ENCODE results near the gene TLE4.
A peak's percentile ranks its signal among the peaks of the same experiment; 100 is the strongest.

TLE4 gene

DNA sequence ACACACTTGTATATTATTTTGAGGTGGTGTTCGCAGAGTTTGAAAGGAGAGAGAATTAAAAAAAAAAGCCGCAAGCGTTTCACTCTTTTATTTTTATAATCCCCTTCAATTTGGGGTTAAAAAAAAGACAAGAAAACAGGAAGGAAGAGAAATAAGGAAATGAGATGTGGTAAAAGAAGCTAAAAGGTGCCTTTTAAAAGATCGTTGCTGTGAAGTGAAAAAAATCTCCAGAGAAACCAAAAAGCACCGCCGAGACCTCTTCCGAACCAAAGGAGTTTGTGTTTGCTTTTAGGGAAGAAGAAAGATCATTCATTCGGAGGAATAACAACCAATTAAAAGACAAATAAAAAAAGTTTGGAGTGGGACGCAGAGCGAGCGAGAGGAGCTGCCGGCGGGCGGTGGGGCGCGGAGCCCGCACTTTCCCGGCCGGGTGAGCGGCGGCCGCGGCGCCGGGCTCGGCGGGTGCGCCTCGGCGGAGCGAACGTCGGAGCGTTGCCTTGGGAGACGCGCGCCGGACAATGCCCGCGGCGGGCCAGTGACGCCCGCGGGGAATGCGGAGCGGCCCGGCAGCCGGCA lies 355 bp downstream of the TLE4 start:
- DNase-seq = no peak

DNA sequence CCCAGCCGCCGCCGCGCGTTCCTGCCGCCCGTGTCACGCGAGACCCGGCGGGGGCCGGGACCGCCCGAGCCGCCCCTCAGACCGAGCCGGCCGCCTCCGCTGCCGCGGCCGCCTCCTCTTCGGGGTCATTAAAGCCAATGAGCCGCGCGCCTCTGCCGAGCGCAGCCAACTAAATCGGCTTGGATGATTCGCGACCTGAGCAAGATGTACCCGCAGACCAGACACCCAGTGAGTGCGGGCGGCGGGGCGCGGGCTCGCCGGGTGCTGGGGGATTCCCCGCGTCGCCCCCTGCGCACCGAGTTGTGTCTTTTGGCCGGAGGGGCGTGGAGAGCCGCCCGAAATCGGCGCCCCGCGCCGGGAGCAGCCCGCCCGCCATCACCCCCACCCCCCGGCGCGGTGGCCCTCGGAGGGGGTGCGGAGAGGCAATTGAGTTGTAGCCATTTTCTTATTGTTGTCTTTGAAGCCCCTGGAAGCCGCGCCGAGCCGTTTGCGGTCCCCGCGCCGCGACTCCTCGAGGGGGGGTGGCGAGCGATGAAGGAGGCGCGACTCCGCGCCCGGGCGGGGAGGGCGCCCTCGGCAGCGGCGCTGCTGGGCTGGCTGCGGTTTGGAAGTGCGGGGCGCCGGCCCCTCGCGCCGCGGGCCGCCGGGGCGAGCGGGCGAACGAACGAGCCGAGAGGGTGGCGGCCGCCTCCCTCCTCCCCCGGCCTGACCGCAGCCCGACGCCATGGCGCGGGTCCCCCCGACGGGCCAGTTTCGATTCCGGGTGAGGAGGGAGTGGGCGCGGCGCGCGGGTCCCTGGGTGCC lies 1.0 kb downstream of the TLE4 start:
- DNase-seq = peak; percentile 18

DNA sequence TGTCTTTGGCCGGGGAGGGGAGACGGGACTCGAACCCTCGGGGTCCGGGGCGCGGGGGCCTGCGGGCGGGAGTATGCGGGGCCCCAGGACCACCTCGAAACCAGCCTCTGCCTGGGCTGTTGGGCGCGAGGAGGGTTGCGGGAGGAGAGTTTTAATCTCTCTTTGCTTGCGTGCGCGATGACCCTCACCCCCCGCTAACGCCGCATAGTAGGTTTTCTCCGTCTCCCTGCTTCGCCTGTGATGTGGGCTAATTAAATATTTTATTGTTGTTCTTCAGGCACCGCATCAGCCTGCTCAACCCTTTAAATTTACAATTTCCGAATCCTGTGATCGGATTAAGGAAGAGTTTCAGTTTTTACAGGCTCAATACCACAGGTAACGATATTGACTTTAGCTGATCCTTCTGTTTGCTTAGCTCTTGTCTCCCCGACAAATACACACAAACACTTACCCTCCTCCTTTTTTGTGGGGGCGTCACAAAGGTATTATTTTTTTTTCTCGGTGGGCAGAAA lies 1.7 kb downstream of the TLE4 start:
- no peak for DNase-seq

DNA sequence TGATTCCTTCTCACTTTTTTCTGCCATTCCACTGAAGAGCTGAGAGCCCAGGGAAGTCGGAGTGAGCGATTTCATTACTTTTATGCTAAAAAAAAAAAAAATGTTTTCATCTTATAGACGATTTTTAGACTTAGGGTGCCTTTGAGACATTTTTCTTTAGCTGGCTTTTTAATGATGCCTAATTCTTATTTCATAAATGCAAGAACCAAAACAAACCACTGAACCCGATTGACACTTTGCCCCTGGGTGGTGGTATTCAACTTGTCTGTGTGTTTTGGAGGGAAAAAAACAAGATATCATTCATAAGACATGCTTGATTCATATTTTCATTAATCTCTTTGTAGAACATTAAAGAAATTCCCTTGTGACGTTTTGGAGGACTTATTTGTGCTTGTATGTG lies 2.4 kb downstream of the TLE4 start:
- no peak for DNase-seq

DNA sequence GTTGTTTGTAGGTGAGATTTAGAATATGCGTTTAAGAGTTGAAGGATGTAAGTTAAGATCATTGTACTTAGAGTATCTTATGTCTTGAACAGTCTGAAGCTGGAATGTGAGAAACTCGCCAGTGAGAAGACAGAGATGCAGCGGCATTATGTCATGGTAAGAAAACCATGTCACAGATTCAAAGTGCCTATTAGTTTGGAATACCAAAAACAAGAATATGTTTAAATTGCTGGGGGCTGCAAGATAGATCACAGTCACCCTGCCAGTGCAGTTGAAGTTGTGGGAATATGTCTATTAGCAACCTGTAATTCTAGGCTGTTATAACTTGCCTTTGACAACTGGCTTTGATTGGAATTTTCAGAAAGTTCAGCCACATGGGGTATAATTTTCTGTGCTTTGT lies 3.0 kb downstream of the TLE4 start:
- DNase-seq = no peak

DNA sequence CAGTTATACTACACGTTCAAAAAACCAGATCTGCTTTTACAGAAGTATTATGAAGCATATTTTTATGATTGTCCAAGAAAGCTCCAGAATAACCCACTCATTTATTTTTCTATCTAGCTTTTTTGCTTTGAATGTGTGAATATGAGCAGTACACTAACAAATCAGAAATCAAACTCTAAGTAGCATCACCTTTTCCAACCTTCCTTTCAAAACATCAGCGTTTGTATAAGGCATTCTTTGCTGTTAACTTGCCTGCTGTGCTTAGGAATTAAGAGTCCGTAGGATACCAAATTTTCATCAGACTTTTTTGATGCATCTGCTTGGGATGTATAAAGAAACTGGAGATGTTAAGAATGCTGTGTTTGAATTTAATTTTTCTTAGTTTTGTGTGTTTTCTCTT lies 3.8 kb downstream of the TLE4 start:
- no peak for DNase-seq

DNA sequence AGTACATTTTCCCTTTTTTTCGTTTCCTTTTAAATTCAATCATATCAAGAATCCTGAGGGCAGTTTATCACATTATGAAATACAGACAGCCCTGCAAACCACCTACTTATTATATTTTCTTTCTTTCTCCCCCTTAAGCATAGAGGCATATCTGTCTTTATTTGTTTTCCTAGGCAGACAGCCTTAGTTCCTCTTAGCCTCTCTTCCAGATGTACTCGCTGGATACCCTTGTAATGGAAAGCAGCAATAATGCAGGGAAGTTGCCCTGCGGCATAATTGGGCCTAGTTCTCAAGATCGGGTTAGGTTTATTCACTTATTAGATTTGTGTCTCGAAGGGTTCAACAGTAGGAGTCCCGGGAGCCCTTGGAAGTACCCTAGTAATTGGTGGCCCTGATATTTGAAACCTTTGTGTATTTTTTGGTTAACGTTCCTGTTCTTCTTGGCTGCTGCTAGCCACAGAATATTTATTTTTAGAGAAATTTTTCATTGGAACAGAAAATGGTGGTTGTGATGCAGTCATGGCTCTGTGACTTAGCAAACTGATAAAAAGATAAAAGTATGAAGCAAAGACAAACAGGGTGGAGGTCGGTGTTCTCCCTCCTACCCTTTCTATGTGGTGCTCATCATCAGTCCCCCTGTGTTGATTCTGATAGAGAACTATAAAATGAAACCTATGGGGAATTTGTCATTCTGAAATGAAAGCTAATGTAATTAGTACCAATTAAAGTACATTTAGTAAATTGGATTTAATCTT lies 6.4 kb downstream of the TLE4 start:
- no peak for DNase-seq

DNA sequence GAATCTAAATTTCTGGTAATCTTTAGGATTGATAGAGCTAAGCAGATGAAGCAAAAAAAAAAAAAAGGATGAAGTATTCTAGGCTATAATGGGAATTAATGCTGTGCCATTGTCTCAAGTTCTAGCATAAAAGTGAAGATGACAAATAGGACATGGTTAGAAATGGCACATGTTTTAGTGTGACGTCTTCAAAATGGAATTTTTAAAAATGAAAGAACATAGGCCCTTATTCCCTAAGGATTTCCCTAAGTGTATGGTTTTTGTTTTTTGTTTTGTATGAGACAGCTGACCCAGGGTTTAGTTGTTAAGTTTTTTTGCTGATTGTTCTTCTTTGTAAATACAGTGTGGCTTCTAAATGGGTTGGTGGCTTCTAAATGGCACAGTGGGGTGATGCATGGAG lies 7.1 kb downstream of the TLE4 start:
- DNase-seq = no peak

DNA sequence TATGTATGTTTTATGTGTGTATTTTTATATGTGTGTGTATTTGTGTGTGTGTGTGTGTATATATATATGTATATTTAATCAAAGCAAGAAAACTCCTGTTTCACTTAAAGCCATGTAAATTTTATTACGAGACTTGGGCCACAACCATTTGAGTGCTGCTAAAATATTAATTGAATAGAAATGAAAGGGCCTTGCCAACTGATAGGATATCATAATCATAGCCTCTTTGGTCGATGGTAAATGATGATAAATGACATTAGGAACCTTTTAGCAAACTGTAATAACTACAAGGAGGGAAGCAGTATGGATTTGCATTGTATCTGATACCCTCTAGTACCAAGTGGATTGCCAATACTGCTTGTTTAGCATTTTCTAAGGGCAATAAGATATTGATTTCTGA lies 7.9 kb downstream of the TLE4 start:
- no peak for DNase-seq

DNA sequence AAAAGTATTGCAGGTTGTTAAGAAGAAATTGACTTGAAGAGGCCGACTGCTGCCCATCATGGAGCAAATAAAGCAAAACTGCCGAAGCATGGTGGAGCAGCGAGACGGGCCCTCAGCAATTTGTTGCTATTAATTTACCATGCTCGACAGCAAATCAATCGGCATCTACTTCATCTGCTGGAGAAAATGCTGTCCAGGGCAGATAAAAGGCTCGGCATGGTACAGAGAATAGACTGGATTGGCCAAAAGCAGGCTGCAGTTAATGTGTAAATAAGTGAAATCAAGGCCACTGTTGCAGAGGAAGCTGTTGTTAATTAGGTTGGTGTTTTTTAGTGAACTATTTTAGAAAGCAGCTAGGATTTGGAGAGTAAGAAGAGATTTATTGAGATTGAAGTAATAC lies 8.3 kb downstream of the TLE4 start:
- no peak for DNase-seq

DNA sequence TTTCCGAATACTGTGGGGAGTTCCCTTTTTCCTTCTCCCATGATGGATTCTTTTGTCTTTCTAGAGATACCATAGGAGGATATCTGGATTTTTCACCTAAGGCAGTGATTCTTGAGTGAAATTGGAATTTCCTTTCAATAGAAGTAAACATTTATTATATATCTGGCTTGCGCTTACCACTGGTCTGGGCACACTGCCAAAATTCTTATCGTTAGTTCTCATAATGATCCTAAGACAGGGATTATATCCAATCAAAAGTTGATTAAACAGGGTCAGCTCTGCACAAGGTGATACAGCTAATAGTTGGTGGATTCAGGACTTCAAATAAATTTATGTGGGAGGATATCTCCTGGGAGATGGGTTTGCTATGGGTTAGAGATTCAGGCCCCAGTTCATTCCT lies 9.6 kb downstream of the TLE4 start:
- DNase-seq = peak; percentile 39

DNA sequence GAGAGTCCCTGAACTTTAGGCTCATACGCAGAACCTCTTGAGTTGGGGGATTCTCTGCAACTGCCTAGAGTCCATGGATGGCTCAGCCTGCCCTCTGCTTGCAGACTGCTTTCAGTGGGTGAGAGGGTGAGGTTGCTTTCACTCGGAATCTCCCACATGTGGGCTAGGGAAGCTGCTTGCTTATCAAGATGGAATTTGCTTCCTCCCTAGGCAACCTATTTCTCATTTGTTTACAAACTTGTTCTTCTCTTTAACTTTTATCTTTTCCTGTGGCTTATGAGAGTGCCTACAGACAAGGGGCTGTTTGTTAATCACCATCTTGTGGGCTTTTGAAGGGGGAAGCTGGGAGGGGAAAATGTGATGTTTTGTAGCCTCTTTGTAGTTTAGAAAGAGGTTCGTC lies 10.0 kb downstream of the TLE4 start:
- no peak for DNase-seq

DNA sequence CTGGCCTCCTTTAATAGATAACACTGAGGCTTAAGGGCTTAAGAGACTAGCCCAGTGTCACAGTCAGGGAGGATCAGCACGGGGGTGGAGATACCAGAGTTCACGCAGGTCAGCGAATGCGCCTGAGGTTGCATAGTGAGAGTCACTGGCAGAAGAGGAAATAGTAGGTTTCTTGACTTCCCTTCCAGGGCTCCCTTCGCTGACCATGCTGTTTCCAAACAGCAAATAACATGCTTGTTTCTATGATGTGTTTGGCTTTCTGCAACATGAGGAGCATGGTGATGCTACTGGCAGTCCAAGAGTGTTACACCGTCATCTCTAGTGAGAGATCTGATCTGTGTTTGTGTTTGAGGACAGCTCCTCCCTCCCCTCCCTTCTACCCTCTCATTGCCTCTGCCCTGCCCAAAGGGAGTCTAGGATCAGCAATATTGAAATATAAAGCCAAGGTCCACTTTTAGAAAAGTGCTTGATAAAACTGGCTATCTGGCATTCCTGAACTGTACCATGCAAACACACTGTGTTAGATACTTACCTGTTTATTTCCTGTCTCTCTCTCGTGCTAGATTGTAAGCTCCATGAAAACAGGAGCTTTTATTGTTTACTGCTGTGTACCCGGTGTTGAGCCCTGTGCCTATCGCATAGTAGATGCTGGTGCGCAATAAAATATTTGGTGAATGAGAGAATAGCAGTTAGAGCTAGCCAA lies 12.3 kb downstream of the TLE4 start:
- no peak for DNase-seq

DNA sequence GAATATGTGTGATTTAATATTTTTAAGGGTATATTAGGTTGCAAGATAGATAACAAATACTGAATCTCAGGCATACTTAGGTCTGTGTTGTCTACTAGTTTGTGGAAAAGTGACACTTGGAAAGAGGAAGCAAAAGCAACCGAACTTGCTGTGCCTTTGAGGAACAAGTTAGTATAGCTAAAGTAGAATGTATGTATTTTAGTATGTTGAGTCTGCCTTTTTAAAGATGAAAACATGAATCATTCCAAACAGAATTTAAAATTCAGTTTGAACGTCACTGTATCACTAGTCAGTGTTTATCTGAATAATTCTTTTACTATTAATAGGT lies 12.9 kb downstream of the TLE4 start:
- no peak for DNase-seq

DNA sequence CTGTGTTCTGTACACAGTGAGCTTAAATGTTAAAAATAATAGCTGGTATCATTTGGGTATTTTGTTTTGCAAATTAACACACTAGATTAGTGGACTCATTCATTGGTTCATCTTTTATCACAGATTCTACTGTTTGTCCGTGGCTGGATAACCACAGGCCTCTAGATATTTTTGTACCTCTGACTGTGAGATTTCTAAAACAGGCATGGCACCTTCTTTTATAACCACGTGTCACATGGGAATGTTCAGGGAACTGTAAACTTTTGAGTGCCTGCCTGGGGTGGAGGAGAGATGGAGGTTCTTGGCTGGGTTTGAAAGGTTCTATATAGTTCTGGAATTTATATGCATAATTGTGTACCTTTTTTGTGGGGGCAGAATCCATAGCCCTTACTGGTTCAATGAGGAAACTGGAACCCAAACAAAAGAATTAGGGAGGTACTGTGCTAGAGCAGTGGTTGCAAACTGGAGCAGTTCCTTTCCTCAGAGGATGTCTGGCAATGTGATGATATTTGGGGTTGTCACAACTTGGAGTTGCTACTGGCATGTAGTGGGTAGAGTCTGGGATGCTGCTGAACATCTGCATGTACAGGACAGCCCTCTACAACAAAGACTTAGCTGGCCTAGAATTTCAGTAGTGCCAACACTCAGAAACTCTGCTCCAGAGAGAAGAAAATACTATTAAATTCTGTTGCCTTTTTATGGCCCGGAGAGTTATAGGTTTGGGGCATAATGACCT lies 16.9 kb downstream of the TLE4 start:
- no peak for DNase-seq

DNA sequence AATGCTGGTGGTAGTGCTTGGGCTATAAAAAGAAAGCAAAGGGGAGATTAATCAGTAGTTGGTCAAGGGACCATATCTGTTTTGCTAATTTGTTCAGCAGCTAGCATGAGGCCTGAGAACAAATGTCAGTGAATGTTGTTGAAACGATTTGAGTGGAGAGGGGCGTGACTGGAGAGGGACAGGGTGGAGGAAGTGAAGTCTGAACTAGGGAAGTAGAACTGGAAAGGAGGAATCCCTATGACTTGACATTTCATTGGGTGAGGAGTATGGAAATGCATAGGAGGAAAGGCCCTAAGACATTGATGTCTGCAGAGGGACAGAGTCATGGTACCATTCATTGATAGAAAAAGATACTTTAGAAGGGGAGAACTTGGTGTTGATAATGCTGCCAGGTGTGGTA lies 19.7 kb downstream of the TLE4 start:
- DNase-seq = no peak

DNA sequence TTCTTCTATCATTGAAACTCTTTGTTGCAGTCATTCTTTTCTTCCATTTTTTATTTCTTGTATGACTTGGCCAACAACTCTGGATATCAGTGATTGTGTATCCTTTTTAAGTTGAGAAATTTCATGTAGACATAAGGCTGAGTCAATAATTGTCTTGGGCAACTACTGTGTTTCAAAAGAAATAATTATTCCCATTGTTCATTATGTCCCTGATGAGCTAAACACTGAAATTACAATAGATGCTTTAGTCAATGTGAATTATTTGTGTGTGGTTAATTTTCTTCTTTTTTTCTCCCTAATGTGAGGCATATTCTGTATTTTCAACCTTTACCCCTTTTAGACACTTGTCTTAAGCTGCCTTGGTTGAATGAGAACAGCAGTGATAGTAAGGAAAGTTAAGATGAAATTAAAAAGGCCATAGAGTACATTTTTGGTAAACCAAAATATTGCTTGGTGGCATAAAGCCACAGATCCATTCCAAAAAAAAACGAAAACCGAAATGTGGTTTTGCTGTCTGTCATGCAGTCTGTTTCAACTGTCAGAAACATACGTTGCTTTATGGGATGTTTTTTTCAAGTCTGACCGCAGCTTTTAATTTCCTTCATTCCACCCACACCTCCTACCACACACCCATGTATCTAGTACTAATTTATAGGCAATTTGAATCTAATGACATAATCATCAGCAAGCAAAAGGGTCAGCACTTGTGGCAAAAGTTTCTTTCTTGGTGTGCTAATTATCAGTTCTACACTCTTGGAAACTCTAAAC lies 21.1 kb downstream of the TLE4 start:
- no peak for DNase-seq

DNA sequence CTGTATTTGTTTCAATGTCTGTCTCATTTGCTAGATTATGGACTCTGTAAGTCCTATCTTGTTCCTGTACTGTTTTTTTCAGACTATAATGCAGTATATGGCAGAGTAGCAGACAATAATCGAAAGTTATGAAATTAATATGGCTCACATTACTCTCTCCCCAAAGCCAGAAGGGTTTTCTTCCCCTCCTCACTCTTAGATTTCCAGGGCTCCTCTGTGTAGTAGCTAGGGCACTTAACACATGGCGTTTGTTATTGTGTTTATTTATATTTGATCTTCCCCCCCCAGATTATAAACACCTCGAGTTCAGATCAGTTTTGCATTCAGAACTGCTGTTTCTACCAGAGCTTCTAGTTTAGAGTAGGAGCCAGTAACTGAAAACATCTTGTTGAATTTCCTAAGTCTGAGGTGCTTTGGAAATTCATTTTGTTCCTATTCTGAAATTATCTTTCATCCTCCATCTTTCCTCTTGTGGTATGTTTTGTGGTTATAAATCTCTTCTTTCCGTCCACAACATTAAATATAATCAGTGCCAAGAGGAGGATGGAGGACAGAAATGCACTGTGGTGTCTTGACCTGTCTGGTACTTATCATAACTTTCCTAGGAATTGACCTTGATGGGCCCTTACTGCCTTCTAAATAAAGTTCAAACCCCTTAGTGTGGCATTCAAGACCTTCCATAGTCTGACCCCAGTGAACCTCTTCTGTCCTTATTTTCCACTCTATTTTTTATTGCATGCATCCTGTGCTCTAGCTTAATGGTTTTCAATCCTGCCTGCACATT lies 27.0 kb downstream of the TLE4 start:
- DNase-seq = no peak

DNA sequence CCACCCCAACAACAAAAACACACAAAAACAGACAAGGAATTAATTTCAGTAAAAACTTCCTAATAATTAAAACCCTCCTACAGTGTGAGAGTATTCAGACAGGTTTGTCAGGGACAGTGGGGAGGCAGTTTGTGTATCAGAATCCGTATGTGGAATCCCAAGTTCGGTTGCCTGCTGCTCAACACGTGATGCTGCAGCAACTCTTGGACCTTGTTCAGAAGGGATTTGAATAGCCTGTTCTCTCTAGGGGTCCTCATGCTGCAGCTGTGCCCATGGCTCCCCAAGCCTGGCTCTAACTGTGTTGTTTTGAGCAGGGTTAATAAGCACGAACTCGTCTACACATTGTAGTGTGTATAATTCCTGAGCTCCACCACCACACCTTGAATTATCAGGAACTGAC lies 28.7 kb downstream of the TLE4 start:
- DNase-seq = no peak

DNA sequence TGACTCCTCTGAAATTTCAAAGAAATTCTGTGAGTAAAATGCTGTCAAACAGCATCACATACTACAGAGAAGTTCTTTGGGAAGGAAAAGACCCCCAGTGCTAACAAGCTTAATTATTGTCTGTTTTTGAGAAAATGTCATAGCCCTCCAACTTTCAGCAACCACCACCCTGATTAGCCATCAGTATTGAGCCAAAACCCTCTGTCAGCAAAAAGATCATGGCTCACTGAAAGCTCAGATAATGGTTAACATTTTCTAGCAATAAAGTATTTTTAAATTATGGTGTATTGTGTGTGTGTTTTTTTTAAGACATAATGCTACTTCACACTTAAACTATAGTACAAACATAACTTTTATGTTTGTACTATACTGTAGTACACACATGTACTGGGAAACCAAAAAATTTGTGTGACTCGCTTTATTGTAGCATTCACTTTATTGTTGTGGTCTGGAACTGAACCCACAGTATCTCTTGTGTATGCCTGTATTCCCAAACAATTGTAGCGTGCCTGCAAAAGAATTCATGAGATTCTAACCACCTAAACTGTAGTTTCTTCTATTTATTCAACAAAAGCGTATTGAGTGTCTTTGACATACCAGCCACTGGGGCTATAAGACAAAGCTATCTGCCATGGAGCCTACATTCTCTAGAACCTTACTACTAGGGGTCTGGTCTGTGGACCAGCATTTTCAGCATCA lies 31.6 kb downstream of the TLE4 start:
- DNase-seq = no peak

DNA sequence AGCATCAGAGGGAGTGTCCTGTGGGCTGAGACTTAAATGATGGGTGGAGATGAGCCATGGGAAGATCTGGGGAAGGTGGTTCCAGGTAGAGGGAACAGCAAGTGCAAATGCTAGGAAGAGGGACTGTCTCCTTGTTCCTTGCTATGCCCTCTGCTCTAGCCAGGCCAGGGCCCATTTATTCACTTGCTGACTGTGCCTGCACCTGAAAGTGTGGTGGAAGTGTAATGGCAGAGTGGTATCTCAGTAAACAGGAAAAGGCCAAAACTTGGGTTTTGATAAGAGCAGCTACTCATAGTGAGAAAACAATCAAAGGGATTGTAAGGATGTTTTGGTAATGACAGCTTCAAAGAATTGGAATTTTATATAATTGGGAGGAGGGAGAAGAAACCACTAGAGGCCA lies 32.4 kb downstream of the TLE4 start:
- DNase-seq = no peak

All from NCI-H1105 (cell line).